NCI-H524 treated with DMSO at 0.1 percent for 48 hours (cell line): ENCODE results near the gene SLC43A2.

Experiments
- DNase-seq: peaks from one replicate; lab custom pipeline; 2025; lab: John Stamatoyannopoulos, UW

The SLC43A2 gene

GRCh38 chr17:1643999-1644492, 15.4 kb upstream of the SLC43A2 start:
- DNase-seq = no peak

DNA sequence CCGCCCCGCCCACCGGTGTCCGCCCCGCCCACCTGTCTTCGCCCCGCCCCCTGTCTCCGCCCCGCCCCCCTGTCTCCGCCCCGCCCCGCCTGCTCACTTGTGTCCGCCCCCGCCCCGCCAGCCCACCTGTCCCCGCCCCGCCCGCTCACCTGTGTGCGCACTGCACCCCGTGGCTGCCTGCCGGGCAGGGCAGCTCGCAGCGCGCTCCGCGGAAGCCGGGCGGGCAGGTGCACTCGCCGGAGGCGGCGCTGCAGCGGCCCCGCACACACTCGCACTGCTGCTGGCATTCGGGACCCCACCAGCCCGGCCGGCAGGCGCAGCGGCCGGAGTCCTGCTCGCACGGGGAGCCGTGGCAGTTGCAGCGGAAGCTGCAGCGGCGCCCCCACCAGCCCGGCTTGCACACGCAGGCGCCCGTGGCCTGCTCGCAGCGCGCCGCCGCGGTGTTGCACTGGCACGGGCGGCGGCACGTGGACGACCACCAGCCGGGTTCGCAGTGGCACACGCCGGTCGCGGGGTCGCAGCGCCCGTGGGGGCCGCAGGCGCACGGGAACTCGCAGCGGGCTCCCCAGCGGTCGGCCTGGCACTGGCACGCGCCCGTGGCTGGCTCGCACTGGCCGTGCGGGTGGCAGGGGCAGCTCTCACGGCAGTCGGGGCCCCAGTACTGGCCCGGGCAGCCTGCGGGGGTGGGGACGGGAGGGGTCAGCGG, 14.8 kb upstream of the SLC43A2 start:
- DNase-seq = no peak

DNA sequence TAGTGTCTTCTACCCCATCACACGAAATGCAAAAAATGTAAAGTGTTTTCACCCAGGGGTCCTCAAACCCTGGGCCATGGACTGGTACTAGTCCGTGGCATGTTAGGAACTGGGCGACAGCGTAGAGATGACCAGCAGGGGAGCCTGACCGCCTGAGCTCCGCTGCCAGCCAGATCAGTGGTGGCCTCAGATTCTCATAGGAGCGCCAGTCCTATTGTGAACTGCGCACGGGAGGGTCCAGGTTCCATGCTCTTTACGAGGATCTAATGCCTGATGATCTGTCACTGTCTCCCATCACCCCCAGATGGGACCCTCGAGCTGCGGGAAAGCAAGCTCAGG, 12.4 kb upstream of the SLC43A2 start:
- no peak for DNase-seq

GRCh38 chr17:1640329-1641064, 11.9 kb upstream of the SLC43A2 start:
- DNase-seq = no peak

DNA sequence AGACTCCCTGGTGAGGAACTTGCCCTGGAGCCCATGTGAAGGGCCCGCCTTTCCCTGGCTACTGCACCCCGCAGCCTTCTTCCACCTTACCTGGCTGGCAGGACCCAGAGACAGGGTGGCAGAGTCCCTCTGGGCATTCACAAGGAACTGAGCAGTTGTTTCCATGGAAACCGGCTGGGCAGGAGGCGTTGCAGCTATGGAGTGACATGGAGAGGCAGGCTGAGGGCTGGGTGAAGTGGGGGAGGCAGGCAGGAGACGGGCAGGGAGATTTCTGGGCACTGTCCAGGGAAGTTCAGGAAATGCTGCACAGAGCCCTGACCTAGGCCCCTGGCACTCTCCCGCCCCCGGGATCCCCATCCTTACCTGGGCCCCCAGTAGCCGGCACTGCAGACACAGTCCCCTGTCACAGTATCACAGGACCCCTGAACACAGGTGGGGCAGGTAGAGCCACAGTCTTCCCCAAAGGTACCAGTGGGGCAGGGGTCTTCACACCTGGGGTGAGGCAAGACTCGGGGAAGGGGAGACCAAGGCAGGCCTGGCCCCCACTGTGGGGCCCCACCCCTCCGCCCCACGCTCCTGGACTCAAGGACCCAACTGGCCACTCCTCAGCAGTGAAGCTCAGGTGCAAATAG, 11.0 kb upstream of the SLC43A2 start:
- no peak for DNase-seq

DNA sequence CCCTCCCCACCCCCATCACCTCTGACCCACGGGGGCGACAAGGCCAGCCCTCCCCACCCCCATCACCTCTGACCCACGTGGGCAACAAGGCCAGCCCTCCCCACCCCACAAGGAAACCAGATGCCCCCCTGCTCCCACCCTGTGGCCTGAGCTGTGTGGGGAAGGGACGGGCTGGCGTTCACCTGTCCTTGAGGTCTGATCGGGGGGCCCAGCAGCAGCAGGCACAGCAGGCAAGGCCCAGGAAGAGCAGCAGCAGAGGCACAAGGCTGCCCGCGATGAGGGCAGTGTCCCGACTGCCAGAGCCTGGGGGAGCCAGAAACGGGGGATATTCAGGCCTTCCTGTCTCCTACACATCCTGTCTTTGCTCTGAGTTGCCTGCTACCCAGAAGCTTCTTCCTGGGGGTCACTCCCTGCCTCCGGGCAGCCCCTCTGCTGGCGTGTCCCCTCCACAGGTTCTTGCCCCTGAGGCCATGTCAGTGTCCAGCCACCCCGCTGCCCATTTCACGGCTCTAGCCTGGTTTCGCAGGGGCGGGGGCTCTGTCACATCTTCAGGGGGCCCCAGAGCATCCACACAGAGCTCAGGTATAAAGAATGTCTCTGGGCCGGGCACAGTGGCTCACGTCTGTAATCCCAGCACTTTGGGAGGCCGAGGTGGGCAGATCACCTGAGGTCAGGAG, 10.1 kb upstream of the SLC43A2 start:
- DNase-seq = no peak

DNA sequence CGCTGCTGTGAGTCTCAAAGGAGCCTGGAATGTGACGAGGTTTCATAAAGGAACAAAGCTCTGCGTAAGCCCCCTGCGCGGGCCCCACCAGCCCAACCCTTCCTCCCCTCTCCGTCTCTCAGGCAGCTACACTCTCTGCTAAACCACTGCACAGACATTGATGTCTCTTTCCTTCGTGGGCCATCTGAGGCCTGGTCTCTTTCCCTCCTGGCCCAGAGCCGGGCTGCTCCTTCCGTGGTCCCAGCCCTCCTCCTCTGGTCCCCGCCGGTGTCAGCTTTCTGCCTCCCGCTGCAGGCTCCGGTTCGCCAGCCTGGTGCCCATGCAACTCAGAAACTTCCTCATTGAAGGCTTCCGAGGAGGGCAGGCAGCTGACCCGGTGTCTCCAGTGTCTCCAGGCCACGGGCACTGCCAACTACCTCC, 9.5 kb upstream of the SLC43A2 start:
- no peak for DNase-seq

DNA sequence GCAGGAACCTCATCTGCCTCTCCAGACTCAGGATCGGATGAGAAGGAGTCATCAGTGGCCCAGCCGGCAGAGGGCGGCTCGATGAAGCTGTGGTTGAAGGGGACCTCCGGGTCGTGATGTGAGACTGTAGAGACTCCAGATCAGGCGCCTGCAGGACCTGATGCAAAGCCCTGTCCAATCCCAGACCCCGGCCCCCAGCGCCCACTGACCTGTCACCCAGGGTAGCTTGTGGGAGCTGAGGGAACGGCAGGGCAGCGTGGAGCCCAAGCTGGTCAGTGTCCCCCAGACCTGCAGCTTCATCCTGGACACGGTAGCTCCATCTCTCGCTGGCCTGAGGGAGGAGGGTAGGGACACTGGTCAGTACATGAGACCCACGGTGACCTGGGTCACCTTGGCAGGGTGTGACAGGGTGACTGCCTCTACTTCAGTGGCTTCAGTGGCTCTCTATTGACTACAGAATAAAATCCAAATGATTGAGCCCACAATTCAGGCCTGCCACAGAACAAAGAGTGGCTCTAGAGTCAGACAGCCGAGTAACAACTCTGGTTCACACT, 8.2 kb upstream of the SLC43A2 start:
- DNase-seq = no peak

DNA sequence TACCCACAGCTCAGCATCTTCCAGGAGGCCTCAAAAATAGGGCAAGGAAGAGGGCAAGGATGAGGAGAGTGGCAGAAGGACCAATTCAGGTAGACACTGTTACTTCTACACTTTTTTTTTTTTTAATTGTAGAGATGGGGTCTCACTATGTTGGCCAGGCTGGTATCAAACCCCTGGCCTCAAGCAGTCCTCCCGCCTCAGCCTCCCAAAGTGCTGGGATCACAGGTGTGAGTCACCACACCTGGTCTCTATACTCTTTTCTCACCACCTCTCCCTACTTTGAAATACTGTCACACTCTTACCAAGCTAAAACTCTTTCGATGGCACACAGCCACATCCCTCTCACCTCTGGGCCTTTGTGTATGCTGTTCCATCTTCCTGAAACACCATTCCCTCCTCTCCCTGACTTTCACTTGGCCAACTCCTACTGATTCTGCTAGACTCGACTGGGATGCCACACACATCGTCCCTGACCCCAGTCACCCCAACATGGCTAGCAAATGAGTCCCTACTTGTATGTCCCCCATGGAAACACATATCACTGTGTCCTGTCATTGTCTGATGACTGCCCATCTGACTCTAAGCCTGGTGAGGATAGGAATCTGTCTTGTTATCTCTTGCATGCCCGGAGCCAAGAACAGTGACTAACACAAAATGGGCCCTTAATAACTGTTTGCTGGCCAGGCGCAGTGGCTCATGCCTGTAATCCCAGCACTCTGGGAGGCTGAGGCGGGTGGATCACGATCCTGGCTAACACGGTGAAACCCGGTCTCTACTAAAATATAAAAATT, 7.2 kb upstream of the SLC43A2 start:
- DNase-seq = no peak

DNA sequence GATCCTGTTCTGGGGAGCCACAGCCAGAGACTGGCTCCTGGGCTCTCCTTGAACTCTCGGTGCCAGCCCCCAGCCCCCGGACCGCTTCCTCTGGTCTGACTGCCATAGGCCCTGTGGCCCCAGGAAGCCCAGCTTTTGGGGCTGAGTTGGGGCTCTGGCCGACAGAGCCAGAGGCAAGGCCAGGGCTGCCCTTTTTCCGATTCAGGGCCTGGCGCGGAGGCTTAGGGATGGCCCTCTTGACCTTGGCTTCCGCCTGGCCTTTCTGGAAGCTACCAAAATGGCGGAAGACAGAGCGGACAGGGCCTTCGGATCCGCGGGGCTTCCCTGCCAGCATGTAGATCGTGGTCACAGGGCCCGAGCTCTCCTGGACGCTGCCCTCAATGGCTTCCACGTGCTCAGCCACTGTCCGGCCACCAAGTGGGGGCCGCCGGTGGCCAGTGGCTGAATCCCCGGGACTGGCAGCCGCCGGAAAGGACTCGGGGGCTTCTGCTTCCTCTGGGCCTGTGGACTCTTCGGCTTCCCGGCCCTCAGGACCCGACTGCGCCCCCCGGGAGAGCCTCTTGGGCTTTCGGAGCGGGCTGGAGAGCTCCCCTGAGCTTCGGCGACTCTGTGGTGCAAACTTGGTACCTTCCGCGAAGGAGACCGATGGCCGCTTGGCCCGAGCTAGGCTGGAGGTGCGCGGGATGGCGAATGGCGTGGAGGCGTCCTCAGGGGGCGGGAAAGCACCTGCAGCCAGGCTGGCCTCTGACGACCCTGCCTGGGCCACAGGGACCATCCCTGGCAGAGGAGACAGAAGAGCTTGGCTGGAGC, 6.4 kb upstream of the SLC43A2 start:
- DNase-seq = no peak

- no peak for DNase-seq
Measured at GRCh38 chr17:1630662-1631061, 2.0 kb upstream of the SLC43A2 start.

GRCh38 chr17:1629504-1630310, 1.1 kb upstream of the SLC43A2 start:
- DNase-seq = peak; percentile 7

GRCh38 chr17:1628856-1629503, 346 bp upstream of the SLC43A2 start:
- peak; percentile 83 for DNase-seq

GRCh38 chr17:1627182-1627981, 1.3 kb downstream of the SLC43A2 start:
- DNase-seq = no peak

DNA sequence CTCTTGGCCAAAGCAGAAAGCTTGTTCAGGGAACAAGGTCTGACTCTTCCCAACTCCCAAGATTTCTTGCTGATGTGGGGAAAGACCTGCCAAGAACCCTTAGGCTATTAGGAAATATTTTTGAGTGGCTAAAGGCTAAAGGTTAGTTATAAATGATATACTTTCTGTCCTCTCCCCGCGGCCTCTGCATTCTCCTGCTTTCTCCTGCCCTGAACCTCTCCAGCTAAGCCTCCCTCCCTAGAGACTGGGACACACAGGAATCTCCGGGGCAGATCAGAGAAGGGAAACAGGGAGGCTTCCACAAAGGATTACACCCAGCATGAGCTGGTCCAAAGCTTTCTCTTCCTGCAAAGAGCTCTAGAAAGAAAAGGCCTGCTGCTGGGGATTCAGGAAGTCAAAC, 2.3 kb downstream of the SLC43A2 start:
- no peak for DNase-seq

GRCh38 chr17:1625581-1625980, 3.1 kb downstream of the SLC43A2 start:
- DNase-seq = no peak

DNA sequence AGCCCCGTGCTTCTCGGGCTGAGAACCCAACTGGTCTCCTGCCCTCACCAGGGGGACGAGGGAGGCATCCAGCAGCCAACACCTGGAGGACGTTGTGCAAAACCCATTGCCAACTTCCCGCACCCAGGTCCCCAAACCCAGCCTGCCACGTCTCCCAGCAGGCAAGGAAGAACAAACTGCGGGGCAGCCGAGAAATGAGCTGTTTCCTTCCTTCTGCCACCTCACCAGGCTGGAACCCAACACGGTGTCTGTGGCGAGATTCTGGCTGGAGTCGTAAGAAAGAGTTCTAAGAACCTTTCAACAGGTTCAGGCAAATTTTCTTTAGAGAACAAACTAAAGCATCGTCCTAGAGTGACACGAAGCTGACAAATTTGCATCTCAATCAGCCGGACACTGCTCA, 3.6 kb downstream of the SLC43A2 start:
- DNase-seq = no peak

DNA sequence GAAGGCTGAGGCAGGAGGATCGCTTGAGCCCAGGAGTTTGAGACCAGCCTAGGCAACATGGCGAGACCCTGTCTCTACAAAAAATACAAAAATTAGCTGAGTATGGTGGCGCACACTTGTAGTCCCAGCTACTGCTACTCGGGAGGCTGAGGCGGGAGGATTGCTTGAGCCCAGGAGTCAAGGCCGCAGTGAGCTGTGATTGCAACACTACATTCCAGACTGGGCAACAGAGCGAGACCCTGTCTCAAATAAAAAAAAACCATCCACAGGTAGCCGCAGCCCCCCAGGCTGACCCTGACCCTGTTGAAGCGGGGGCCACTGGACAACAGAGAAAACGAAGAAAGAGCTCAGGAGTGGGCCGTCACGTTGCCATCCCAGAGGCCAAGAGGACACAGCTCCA, 4.0 kb downstream of the SLC43A2 start:
- no peak for DNase-seq
